ENCODE measurements around the gene DOCK4. TPM values are rescaled to one million over a fixed set of nuclear protein-coding genes. Genes with fewer than 3 reads are reported as not detected.

DOCK4 gene
- total and polyA plus RNA-seq, 5 donors from 2014 or later = 0.44 TPM; not detected in 4

- no peaks in the 10 kb centered on the region for H3K9me3 ChIP-seq (ENCODE audit: control insufficient read depth in 2 of 2, low read length in 2 of 2)
- H3K4me3 Mint-ChIP-seq = no peak overlapping the region
Measured at GRCh38 chr7:111820621-111821020, 385.6 kb downstream of the DOCK4 start.

GRCh38 chr7:111820121-111820520 is 386.1 kb downstream of the DOCK4 start:
- H3K4me3 Mint-ChIP-seq = no peak overlapping the region
- Histone ChIP-seq H3K4me3 (ENCODE audit: low read depth, low read length) (no peak overlapping the region), H3K9me3 (ENCODE audit: control insufficient read depth in 2 of 2, low read length in 2 of 2) (no peaks in the 10 kb centered on the region), H3K27me3 (ENCODE audit: control insufficient read depth, insufficient read depth, low read length) (no peaks in the 10 kb centered on the region), H3K36me3 (ENCODE audit: control insufficient read depth, insufficient read depth, low read length) (no peaks in the 10 kb centered on the region), H3K27ac (ENCODE audit: insufficient read depth, low read length, poor library complexity, severe bottlenecking) (no peak overlapping the region), H3K4me1 (ENCODE audit: control insufficient read depth, insufficient read depth, low read length, poor library complexity, severe bottlenecking) (no peaks in the 10 kb centered on the region)
- no peak overlapping the region for H3K27ac Mint-ChIP-seq
- H3K4me1 Mint-ChIP-seq = no peaks in the 10 kb centered on the region
- DNase-seq (no peak), ATAC-seq (ENCODE audit: low read depth in 2 of 2) (no peak)
- no peaks in the 10 kb centered on the region for H3K27me3 Mint-ChIP-seq
- H3K9me3 Mint-ChIP-seq = peaks cover 0 to 4% (median 0%) of the 10 kb centered on the region in 7 donors
- H3K36me3 Mint-ChIP-seq = no peaks in the 10 kb centered on the region

More at GRCh38 chr7:111820621-111821020, 385.6 kb downstream of the DOCK4 start:
- no peak for DNase-seq
- H3K4me1 ChIP-seq (ENCODE audit: control insufficient read depth, insufficient read depth, low read length, poor library complexity, severe bottlenecking) = no peaks in the 10 kb centered on the region
- Mint-ChIP-seq H3K4me1 (no peaks in the 10 kb centered on the region), H3K9me3 (peaks cover 0 to 4% (median 0%) of the 10 kb centered on the region in 7 donors), H3K27ac (no peak overlapping the region), H3K27me3 (no peaks in the 10 kb centered on the region), H3K36me3 (no peaks in the 10 kb centered on the region)
- H3K36me3 ChIP-seq (ENCODE audit: control insufficient read depth, insufficient read depth, low read length) = no peaks in the 10 kb centered on the region
- H3K27me3 ChIP-seq (ENCODE audit: control insufficient read depth, insufficient read depth, low read length) = no peaks in the 10 kb centered on the region
- no peak for ATAC-seq (ENCODE audit: low read depth in 2 of 2)
- no peak overlapping the region for H3K27ac ChIP-seq (ENCODE audit: insufficient read depth, low read length, poor library complexity, severe bottlenecking)
- H3K4me3 ChIP-seq (ENCODE audit: low read depth, low read length) = no peak overlapping the region

GRCh38 chr7:111815354-111815753 is 390.8 kb downstream of the DOCK4 start:
- Histone ChIP-seq H3K27ac (ENCODE audit: insufficient read depth, low read length, poor library complexity, severe bottlenecking) (no peak overlapping the region), H3K36me3 (ENCODE audit: control insufficient read depth, insufficient read depth, low read length) (no peaks in the 10 kb centered on the region), H3K4me3 (ENCODE audit: low read depth, low read length) (no peak overlapping the region), H3K4me1 (ENCODE audit: control insufficient read depth, insufficient read depth, low read length, poor library complexity, severe bottlenecking) (no peaks in the 10 kb centered on the region), H3K9me3 (ENCODE audit: control insufficient read depth in 2 of 2, low read length in 2 of 2) (no peaks in the 10 kb centered on the region), H3K27me3 (ENCODE audit: control insufficient read depth, insufficient read depth, low read length) (no peaks in the 10 kb centered on the region)
- Mint-ChIP-seq H3K27ac (no peak overlapping the region), H3K27me3 (no peaks in the 10 kb centered on the region), H3K4me3 (no peak overlapping the region), H3K4me1 (no peaks in the 10 kb centered on the region), H3K36me3 (no peaks in the 10 kb centered on the region), H3K9me3 (no peaks in the 10 kb centered on the region)
- ATAC-seq (ENCODE audit: low read depth in 2 of 2) (no peak), DNase-seq (no peak)

DNA sequence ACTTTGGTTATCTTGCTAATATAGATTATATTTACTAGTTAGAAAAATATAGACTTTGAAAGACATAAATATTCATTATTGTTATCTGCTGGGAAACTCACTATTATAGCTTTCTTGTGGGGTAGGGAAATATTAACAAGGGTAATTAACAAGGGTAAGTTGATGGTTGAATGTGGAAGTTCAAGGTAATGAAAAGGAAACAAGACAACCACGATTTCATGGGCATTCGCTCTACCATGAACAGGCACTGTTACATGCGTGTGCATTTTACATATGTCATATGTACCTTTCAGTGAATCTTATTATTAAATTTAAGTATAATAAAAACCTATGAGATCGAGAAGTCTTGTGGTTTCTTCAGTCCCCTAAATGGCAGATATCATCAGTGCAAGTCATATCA is 392.9 kb downstream of the DOCK4 start:
- Mint-ChIP-seq H3K36me3 (no peaks in the 10 kb centered on the region), H3K27ac (no peak overlapping the region), H3K4me3 (no peak overlapping the region), H3K4me1 (no peaks in the 10 kb centered on the region), H3K9me3 (no peaks in the 10 kb centered on the region), H3K27me3 (no peaks in the 10 kb centered on the region)
- H3K9me3 ChIP-seq (ENCODE audit: control insufficient read depth in 2 of 2, low read length in 2 of 2) = no peaks in the 10 kb centered on the region
- no peak for DNase-seq
- no peaks in the 10 kb centered on the region for H3K27me3 ChIP-seq (ENCODE audit: control insufficient read depth, insufficient read depth, low read length)
- H3K27ac ChIP-seq (ENCODE audit: insufficient read depth, low read length, poor library complexity, severe bottlenecking) = no peak overlapping the region
- no peak overlapping the region for H3K4me3 ChIP-seq (ENCODE audit: low read depth, low read length)
- H3K36me3 ChIP-seq (ENCODE audit: control insufficient read depth, insufficient read depth, low read length) = no peaks in the 10 kb centered on the region
- ATAC-seq (ENCODE audit: low read depth in 2 of 2) = no peak
- H3K4me1 ChIP-seq (ENCODE audit: control insufficient read depth, insufficient read depth, low read length, poor library complexity, severe bottlenecking) = no peaks in the 10 kb centered on the region

DNA sequence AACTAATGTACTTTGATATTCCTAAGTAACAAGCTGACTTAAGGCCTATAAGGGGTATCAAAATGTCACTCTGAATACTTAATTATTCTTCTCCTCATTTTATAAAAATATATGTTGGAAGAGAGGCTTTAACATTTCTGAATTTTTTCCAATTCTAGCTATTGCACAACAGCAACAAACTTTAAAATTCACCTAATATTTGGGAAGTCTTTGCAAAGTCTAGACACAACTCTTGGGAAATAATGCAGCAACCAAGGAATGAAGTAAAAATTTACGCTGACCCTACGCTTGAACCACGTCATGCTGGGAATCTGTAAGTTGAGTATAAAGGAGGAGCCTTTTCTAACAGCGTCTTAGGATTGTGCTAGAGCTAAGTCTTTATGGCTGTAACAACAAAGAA is 400.0 kb downstream of the DOCK4 start:
- no peak overlapping the region for H3K4me3 Mint-ChIP-seq

DNA sequence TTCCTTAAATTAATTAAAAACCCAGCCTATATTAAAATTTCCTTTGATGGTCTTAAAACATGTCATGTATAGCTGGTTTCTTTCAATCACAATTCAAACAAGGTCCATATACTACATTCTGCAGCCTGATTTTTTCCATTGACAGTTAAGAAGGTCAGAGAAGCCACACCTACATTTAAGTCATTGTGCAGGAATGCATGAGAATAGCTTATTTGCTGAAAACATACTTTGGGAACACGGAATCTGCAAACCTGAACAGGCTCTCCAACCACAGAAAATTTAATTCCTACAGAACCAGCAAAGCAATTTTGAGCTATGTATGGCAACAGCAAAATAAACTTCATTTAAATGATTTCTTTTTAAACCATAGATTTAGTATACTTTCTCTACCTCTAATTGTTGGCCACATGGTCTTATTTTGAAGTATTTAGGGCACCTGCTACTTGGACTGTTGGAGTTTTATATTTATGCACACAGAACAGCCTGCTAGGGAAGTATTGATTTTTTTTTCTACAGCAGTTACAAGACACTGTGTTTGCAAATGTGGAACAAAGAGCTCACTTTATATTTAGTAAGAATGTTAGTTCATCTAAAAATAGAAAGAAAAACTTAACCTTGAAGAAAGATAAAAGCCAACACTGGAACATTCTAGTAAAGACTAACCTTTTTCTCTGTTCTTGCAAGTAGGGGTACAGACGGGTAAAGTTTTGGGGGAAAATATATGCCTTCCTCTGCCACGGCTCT is 403.0 kb downstream of the DOCK4 start:
- Mint-ChIP-seq H3K27ac (no peak overlapping the region), H3K9me3 (peaks cover 0 to 32% (median 10%) of the 10 kb centered on the region in 7 donors)

More for the DNA sequence above, 400.0 kb downstream of the DOCK4 start:
- H3K4me1 ChIP-seq (ENCODE audit: control insufficient read depth, insufficient read depth, low read length, poor library complexity, severe bottlenecking) = no peaks in the 10 kb centered on the region
- Mint-ChIP-seq H3K27ac (no peak overlapping the region), H3K36me3 (no peaks in the 10 kb centered on the region), H3K4me1 (no peaks in the 10 kb centered on the region), H3K9me3 (peaks cover 0 to 12% (median 1%) of the 10 kb centered on the region in 7 donors), H3K27me3 (no peaks in the 10 kb centered on the region)
- H3K4me3 ChIP-seq (ENCODE audit: low read depth, low read length) = no peak overlapping the region
- no peaks in the 10 kb centered on the region for H3K9me3 ChIP-seq (ENCODE audit: control insufficient read depth in 2 of 2, low read length in 2 of 2)
- H3K36me3 ChIP-seq (ENCODE audit: control insufficient read depth, insufficient read depth, low read length) = no peaks in the 10 kb centered on the region
- DNase-seq (no peak), ATAC-seq (ENCODE audit: low read depth in 2 of 2) (no peak)
- no peaks in the 10 kb centered on the region for H3K27me3 ChIP-seq (ENCODE audit: control insufficient read depth, insufficient read depth, low read length)
- H3K27ac ChIP-seq (ENCODE audit: insufficient read depth, low read length, poor library complexity, severe bottlenecking) = no peak overlapping the region

GRCh38 chr7:111802194-111802772 is 403.9 kb downstream of the DOCK4 start:
- peaks cover 12 to 23% of the 10 kb centered on the region in 2 experiments for H3K9me3 ChIP-seq (ENCODE audit: control insufficient read depth in 2 of 2, low read length in 2 of 2)
- no peak overlapping the region for H3K27ac ChIP-seq (ENCODE audit: insufficient read depth, low read length, poor library complexity, severe bottlenecking)
- H3K36me3 ChIP-seq (ENCODE audit: control insufficient read depth, insufficient read depth, low read length) = no peaks in the 10 kb centered on the region
- Mint-ChIP-seq H3K27me3 (no peaks in the 10 kb centered on the region), H3K4me3 (no peak overlapping the region), H3K4me1 (no peaks in the 10 kb centered on the region), H3K9me3 (peaks cover 0 to 37% (median 10%) of the 10 kb centered on the region in 7 donors), H3K36me3 (no peaks in the 10 kb centered on the region), H3K27ac (no peak overlapping the region)
- no peaks in the 10 kb centered on the region for H3K27me3 ChIP-seq (ENCODE audit: control insufficient read depth, insufficient read depth, low read length)
- ATAC-seq (ENCODE audit: low read depth in 2 of 2) (no peak), DNase-seq (no peak)
- no peak overlapping the region for H3K4me3 ChIP-seq (ENCODE audit: low read depth, low read length)
- no peaks in the 10 kb centered on the region for H3K4me1 ChIP-seq (ENCODE audit: control insufficient read depth, insufficient read depth, low read length, poor library complexity, severe bottlenecking)

More for the DNA sequence above, 403.0 kb downstream of the DOCK4 start:
- Histone ChIP-seq H3K9me3 (ENCODE audit: control insufficient read depth in 2 of 2, low read length in 2 of 2) (peaks cover 7 to 14% of the 10 kb centered on the region in 2 experiments), H3K4me3 (ENCODE audit: low read depth, low read length) (no peak overlapping the region), H3K36me3 (ENCODE audit: control insufficient read depth, insufficient read depth, low read length) (no peaks in the 10 kb centered on the region), H3K4me1 (ENCODE audit: control insufficient read depth, insufficient read depth, low read length, poor library complexity, severe bottlenecking) (no peaks in the 10 kb centered on the region), H3K27me3 (ENCODE audit: control insufficient read depth, insufficient read depth, low read length) (no peaks in the 10 kb centered on the region), H3K27ac (ENCODE audit: insufficient read depth, low read length, poor library complexity, severe bottlenecking) (no peak overlapping the region)
- Mint-ChIP-seq H3K36me3 (no peaks in the 10 kb centered on the region), H3K4me3 (no peak overlapping the region), H3K4me1 (no peaks in the 10 kb centered on the region), H3K27me3 (no peaks in the 10 kb centered on the region)
- DNase-seq (no peak), ATAC-seq (ENCODE audit: low read depth in 2 of 2) (no peak)

DNA sequence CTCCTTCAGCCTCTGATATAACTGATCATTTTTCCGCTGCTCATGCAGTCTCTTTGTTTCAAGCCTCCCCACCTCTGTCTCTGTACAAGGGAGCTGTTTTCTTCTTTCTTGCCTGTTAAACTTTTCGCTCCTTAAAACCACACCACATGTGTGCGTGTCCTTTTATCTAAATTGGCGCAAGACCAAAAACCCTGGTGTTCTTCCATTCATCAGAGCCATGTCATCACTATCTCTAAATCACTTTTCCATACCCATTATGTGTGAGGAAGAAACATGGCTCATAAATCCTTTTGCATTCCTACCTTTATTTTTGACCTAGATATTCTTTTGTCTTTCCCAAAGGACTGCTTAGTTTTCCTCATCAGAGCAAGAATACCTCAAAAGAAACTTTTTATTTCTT is 404.9 kb downstream of the DOCK4 start:
- H3K9me3 Mint-ChIP-seq = peaks cover 0 to 45% (median 13%) of the 10 kb centered on the region in 7 donors

More for the DNA sequence above, 404.9 kb downstream of the DOCK4 start:
- Histone ChIP-seq H3K27me3 (ENCODE audit: control insufficient read depth, insufficient read depth, low read length) (no peaks in the 10 kb centered on the region), H3K4me3 (ENCODE audit: low read depth, low read length) (no peak overlapping the region), H3K36me3 (ENCODE audit: control insufficient read depth, insufficient read depth, low read length) (no peaks in the 10 kb centered on the region), H3K4me1 (ENCODE audit: control insufficient read depth, insufficient read depth, low read length, poor library complexity, severe bottlenecking) (no peaks in the 10 kb centered on the region), H3K27ac (ENCODE audit: insufficient read depth, low read length, poor library complexity, severe bottlenecking) (no peak overlapping the region), H3K9me3 (ENCODE audit: control insufficient read depth in 2 of 2, low read length in 2 of 2) (peaks cover 22 to 33% of the 10 kb centered on the region in 2 experiments)
- no peaks in the 10 kb centered on the region for H3K4me1 Mint-ChIP-seq
- DNase-seq = no peak
- no peak overlapping the region for H3K4me3 Mint-ChIP-seq
- no peaks in the 10 kb centered on the region for H3K27me3 Mint-ChIP-seq
- no peak overlapping the region for H3K27ac Mint-ChIP-seq
- H3K36me3 Mint-ChIP-seq = no peaks in the 10 kb centered on the region
- no peak for ATAC-seq (ENCODE audit: low read depth in 2 of 2)
